Stomach (tissue), 9 donors: ENCODE measurements around the gene CAPN10. TPM values are rescaled to one million over a fixed set of nuclear protein-coding genes. Genes with fewer than 3 reads are reported as not detected.

ENCODE experiments used
- DNase-seq, 2 donors: peaks; one replicate each; pipeline versions ENCODE4 v3.0.0 to v3.0.0-alpha.2; 2013 to 2019
- H3K27ac ChIP-seq, 5 donors: fragments of 200-600 bp in 4 of 5; sonication (generic) in 4 of 5; one replicate each; pipeline ENCODE4 v1.5.1; 2013 to 2019; ENCODE audit warnings: mild to moderate bottlenecking in 1 of 5, moderate library complexity in 1 of 5
- H3K27me3 ChIP-seq, 3 donors: fragments of 200-600 bp; sonication (generic); one replicate each; pipeline ENCODE4 v1.5.1; 2017 to 2019; ENCODE audit warnings: mixed run types in 1 of 3
- H3K36me3 ChIP-seq, 4 donors: fragments of 200-600 bp; sonication (generic); 1 replicate in 3 of 4; 2 replicates in 1 of 4; pipeline ENCODE4 v1.5.1; 2016 to 2019
- H3K4me1 ChIP-seq, 4 donors: fragments of 200-600 bp; sonication (generic); one replicate each; pipeline ENCODE4 v1.5.1; 2016 to 2019
- H3K4me3 ChIP-seq, 4 donors: fragments of 200-600 bp; sonication (generic) in 3 of 4; one replicate each; pipeline ENCODE4 v1.5.1; 2016 to 2019; ENCODE audit warnings: mild to moderate bottlenecking in 1 of 4
- H3K9me3 ChIP-seq, 4 donors: fragments of 200-600 bp; sonication (generic); one replicate each; pipeline ENCODE4 v1.5.1; 2016 to 2019
- CTCF ChIP-seq, 7 experiments: fragments of 450-650 bp in 4 of 7; fragments of 200-600 bp in 3 of 7; sonication (generic) in 3 of 7; IDR thresholded peaks; one replicate each; pipeline ENCODE4 v1.5.1; 2016 to 2019; ENCODE audit warnings: antibody characterized with exemption in 7 of 7, control low read depth in 2 of 7, mild to moderate bottlenecking in 1 of 7
- EP300 ChIP-seq: sonication (generic); formaldehyde crosslinking; IDR thresholded peaks from one replicate; pipeline ENCODE4 v1.6.1; 2017; ENCODE audit warnings: antibody characterized with exemption
- POLR2A ChIP-seq, 4 donors: fragments of 450-650 bp; IDR thresholded peaks; one replicate each; pipeline ENCODE4 v1.6.1; 2016; ENCODE audit warnings: antibody characterized with exemption in 4 of 4, control low read depth in 2 of 4, mild to moderate bottlenecking in 1 of 4, moderate library complexity in 1 of 4
- POLR2AphosphoS5 ChIP-seq, 3 donors: sonication (generic); formaldehyde crosslinking; IDR thresholded peaks; one replicate each; pipeline ENCODE4 v1.6.1; 2016; ENCODE audit warnings: antibody characterized with exemption in 3 of 3
- WGBS, 5 donors: extraction: QIAGEN DNeasy Blood & Tissue Kit in 3 of 5; methylation state at CpG; one replicate each; pipeline versions ENCODE4 v1.1.5 to v1.1.7; 2013 to 2018; 5-methylcytosine and 5-hydroxymethylcytosine counted together
- intact Hi-C: fragments of 100-400 bp; cut with DNase I; formaldehyde crosslinking; loops from one replicate; pipeline ENCODE4 v1.15.1; 2023; ENCODE audit warnings: low total_unique reads
- polyA plus RNA-seq, 3 donors: library from polyadenylated mRNA; stranded (reverse); fragments of 200-250 nt; gene quantifications; one replicate each; pipeline ENCODE4 v1.2.3, GENCODE V29; 2013
- total RNA-seq, 5 donors: library from RNA; depleted of rRNA; stranded (reverse); fragments of >200 nt; gene quantifications; one replicate each; pipeline versions ENCODE4 v1.1.0 to v1.2.3, GENCODE V29; 2014 to 2016
- donor health status: healthy with polysubstance abuse.
- donor health status: Bipolar disorder and iron deficiency.
- donor health status: healthy.

The CAPN10 gene
- total and polyA plus RNA-seq, 8 donors: 17.7 to 197 (median 36.6) TPM

GRCh38 chr2:240539906-240540305 lies 46.6 kb upstream of the CAPN10 start:
- Histone ChIP-seq H3K27me3 (no peaks in the 10 kb centered on the region), H3K4me3 (no peak overlapping the region), H3K36me3 (peaks cover 14 to 44% (median 40%) of the 10 kb centered on the region in 4 donors), H3K27ac (no peak overlapping the region), H3K9me3 (no peaks in the 10 kb centered on the region), H3K4me1 (no peaks in the 10 kb centered on the region)
- no peak for TF ChIP-seq POLR2AphosphoS5 (IDR thresholded peaks at IDR 0.05)
- TF ChIP-seq EP300: no peak
- no peak for TF ChIP-seq POLR2A (IDR thresholded peaks at IDR 0.05)
- TF ChIP-seq CTCF (IDR thresholded peaks at IDR 0.05): no peak
- DNase-seq: no peak
- intact Hi-C loops: no loop called here

GRCh38 chr2:240551288-240551687 lies 35.2 kb upstream of the CAPN10 start:
- DNase-seq: no peak
- H3K4me1 ChIP-seq: no peaks in the 10 kb centered on the region
- 80 to 95% (median 91%) methylated on average over 4 of the region's 4 CpGs for WGBS, 5 donors
- H3K27ac ChIP-seq: no peak overlapping the region
- H3K36me3 ChIP-seq: peaks cover 0 to 40% (median 30%) of the 10 kb centered on the region in 4 donors
- no peak overlapping the region for H3K4me3 ChIP-seq
- TF ChIP-seq EP300: no peak
- no peak for TF ChIP-seq POLR2A (IDR thresholded peaks at IDR 0.05)
- no peak for TF ChIP-seq POLR2AphosphoS5 (IDR thresholded peaks at IDR 0.05)
- no peak for TF ChIP-seq CTCF (IDR thresholded peaks at IDR 0.05)
- intact Hi-C loops: no loop called here
- no peaks in the 10 kb centered on the region for H3K27me3 ChIP-seq
- H3K9me3 ChIP-seq: no peaks in the 10 kb centered on the region

- no peak for DNase-seq
- 23 to 41% (median 40%) methylated on average over 1 of the region's 1 CpG for WGBS, 5 donors
- Histone ChIP-seq H3K4me1 (peaks cover under 1 to 1% (median 1%) of the 10 kb centered on the region in 4 donors), H3K9me3 (no peaks in the 10 kb centered on the region), H3K27ac (no peak overlapping the region), H3K36me3 (peaks cover 0 to 40% (median 30%) of the 10 kb centered on the region in 4 donors), H3K27me3 (no peaks in the 10 kb centered on the region), H3K4me3 (no peak overlapping the region)
- intact Hi-C loops: no loop called here
- TF ChIP-seq EP300: no peak
- TF ChIP-seq POLR2AphosphoS5 (IDR thresholded peaks at IDR 0.05): no peak
- no peak for TF ChIP-seq POLR2A (IDR thresholded peaks at IDR 0.05)
- TF ChIP-seq CTCF (IDR thresholded peaks at IDR 0.05): no peak
These were observed 34.7 kb upstream of the CAPN10 start for GRCh38 chr2:240551811-240552210.

- Histone ChIP-seq H3K27me3 (peaks cover 0 to 9% (median 4%) of the 10 kb centered on the region in 3 donors), H3K36me3 (peaks cover 0 to 40% (median 30%) of the 10 kb centered on the region in 4 donors), H3K4me3 (no peak overlapping the region), H3K27ac (no peak overlapping the region), H3K4me1 (peaks cover 19 to 24% (median 23%) of the 10 kb centered on the region in 4 donors), H3K9me3 (no peaks in the 10 kb centered on the region)
- intact Hi-C loops: no loop called here
- WGBS, 5 donors: 91 to 96% (median 94%) methylated on average over 7 of the region's 7 CpGs
- TF ChIP-seq EP300 (no peak), POLR2A (IDR thresholded peaks at IDR 0.05) (no peak), CTCF (IDR thresholded peaks at IDR 0.05) (no peak), POLR2AphosphoS5 (IDR thresholded peaks at IDR 0.05) (no peak)
- DNase-seq: no peak
These were observed 32.5 kb upstream of the CAPN10 start for GRCh38 chr2:240553956-240554480.
